Measurements from ENCODE around the gene EPC1.
"Not testable (repeated sequence)": the region's sequence is repeated elsewhere in the genome, so short reads cannot be mapped to it uniquely, and the experiment has no call there.

The EPC1 gene

DNA sequence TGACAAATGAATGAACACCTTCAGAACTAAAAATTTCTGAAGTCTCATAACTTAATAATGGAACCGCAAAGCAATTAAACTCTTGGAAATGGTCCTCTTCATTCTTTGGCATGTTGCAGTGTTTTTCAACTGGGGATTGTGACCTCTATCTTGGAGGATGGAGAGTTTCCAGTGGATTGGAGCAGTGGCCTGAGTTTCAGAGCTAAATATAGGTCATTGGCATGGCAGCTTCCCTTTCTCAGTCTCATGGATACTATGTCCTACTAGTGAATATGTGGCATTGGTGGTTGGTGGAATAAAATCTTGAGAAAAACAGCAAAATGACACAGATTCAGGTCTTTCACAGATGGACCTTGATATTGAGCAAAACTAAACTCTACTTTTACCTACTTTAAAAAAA, 24.1 kb upstream of the EPC1 start:
- DNase-seq (ENCODE audit: low read depth in 2 of 2): no peak

DNA sequence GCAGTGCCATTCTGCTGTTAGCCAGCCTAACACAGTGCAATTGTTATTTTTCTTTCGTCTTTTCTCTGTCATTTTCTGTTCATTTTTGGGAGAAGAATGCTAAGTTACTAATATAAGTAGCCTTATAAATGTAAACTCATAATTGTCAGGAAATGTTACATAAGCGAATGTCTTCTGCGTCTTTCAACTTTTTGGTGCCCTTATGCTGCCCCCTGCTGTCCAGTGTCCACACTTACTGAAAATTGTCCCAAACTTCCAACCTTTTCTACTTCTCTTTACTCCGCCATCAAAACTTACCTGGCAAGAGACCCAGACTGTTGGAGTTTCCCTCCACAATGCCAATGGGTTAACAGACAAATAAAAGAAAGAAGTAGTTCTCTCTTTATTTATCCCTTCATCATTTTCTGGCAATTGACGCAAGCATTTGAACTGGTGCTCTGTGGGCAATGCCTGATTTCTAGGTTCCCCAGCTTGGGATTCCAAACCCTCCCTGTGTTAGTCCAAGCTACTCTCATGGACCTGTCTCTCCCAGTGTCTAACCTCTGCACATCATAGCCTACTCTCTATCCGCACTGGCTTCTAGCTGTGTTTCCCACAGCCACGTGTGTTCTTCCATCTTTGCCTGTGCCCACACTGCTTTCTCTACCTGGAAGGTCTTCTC, 21.0 kb upstream of the EPC1 start:
- DNase-seq (ENCODE audit: low read depth in 2 of 2): peak; percentile 28 to 50

- no peak for DNase-seq (ENCODE audit: low read depth in 2 of 2)
Observed at GRCh38 chr10:32366588-32366987, 19.6 kb upstream of the EPC1 start.

GRCh38 chr10:32366111-32366510, 19.2 kb upstream of the EPC1 start:
- no peak for DNase-seq (ENCODE audit: low read depth in 2 of 2)

GRCh38 chr10:32365404-32365803, 18.4 kb upstream of the EPC1 start:
- not testable (repeated sequence) for DNase-seq (ENCODE audit: low read depth in 2 of 2)

- no peak for DNase-seq (ENCODE audit: low read depth in 2 of 2)
Observed at GRCh38 chr10:32362571-32362970, 15.6 kb upstream of the EPC1 start.

DNA sequence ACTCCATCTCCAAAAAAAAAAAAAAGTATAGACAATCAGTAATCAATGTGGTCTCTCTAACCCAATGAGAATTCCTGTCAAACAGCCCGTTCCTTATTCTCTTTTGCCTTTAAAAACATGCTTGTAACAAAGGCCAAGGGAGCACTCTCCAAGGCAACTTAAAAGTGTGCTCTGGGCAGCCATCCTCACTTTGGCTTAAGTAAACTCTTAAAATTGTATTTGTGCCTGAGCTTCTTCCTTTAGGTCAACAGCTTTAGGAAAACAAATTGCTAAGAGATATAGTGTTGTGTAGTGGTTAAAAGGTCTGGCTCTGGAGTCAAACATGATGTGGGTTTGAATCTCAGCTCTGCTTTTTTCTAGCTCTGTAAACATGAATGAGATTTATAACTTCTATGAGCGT, 13.9 kb upstream of the EPC1 start:
- no peak for DNase-seq (ENCODE audit: low read depth in 2 of 2)

DNA sequence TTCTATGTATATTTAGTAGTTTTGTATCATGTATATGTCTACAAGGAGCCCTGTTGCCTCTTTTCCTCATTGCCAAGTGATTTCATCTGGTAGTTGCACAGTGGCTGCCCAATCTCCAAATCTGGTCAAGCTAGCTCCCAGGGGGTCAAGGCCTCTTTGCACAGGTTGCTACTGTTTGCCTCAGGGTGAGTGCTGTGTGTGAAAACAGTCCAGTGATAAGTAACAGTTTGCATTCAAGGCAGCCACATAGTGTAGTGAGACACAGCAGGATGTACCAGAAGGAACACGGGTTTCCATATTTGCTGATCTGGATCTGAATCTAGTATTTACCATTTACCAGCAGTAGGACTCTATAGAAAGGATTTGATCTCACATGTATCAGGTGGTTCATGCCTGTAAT, 13.3 kb upstream of the EPC1 start:
- DNase-seq (ENCODE audit: low read depth in 2 of 2): no peak

DNA sequence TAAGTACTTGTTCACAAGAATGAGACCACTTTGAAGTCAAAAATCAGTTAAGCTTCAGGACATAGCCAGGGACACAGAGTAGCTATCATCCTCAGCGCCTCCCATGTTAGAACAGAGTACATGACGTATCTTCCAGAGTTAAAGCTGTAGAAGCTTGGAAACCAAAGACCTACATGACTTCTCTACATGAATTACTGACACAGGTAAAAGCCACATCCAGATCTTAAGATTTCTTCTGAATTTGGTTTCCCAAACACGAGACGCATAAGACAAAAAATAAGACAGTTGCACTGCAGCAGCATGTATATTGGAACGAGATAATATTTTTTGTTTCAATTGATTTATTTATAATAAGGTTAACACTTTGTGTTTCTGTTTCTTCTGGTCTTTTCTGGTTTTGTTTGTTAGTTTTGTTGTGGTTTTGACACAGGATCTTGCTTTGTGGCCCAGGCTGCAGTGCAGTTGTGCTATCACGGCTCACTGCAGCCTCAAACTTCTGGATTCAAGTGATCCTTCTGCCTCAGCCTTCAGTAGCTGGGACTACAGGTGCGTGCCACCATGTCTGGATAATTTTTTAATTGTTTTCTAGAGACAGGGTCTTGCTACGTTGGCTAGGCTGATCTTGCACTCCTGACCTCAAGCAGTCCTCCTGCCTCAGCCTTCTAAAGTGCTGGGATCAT, 10.2 kb upstream of the EPC1 start:
- no peak for DNase-seq (ENCODE audit: low read depth in 2 of 2)

- not testable (repeated sequence) for DNase-seq (ENCODE audit: low read depth in 2 of 2)
Observed at GRCh38 chr10:32354690-32355089, 7.7 kb upstream of the EPC1 start.

- DNase-seq (ENCODE audit: low read depth in 2 of 2): no peak
Observed at GRCh38 chr10:32350811-32351350, 3.9 kb upstream of the EPC1 start.

DNA sequence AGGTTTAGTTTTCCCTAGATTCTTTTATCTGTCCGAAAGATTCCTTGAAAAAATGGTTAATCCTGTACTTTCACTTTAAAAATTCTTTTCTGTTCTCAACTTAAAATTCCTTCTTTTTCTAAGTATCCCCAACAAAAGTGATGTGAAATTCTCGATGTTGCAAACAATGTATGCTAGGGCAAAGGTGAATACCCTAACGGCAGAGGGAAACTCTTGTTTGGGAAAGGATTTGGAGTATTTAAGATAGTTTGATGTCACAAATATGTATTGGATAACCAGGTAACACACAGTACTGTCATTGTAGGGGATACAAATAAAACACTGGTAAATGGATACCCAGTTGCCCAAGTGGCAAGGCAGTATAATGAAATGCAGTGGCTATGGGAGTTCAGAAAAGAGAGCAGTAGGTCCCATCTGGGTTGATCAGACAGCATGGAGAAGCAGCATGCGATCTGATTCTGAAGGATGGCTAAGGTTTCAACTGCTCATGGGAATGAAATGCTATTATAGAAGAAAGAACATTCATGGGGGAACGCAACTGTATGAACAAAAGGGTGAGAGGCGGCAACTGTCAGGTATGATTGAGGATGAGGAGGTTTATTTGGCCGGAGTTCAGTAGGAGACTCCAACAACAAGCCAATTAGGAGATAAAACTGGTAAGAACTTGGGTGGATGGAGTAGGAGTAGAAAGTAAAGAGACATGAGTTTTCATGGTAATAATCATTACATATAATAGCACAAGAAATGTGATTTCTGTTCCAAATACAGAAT, 3.2 kb upstream of the EPC1 start:
- DNase-seq (ENCODE audit: low read depth in 2 of 2): no peak

GRCh38 chr10:32349199-32349585, 2.2 kb upstream of the EPC1 start:
- no peak for DNase-seq (ENCODE audit: low read depth in 2 of 2)

DNA sequence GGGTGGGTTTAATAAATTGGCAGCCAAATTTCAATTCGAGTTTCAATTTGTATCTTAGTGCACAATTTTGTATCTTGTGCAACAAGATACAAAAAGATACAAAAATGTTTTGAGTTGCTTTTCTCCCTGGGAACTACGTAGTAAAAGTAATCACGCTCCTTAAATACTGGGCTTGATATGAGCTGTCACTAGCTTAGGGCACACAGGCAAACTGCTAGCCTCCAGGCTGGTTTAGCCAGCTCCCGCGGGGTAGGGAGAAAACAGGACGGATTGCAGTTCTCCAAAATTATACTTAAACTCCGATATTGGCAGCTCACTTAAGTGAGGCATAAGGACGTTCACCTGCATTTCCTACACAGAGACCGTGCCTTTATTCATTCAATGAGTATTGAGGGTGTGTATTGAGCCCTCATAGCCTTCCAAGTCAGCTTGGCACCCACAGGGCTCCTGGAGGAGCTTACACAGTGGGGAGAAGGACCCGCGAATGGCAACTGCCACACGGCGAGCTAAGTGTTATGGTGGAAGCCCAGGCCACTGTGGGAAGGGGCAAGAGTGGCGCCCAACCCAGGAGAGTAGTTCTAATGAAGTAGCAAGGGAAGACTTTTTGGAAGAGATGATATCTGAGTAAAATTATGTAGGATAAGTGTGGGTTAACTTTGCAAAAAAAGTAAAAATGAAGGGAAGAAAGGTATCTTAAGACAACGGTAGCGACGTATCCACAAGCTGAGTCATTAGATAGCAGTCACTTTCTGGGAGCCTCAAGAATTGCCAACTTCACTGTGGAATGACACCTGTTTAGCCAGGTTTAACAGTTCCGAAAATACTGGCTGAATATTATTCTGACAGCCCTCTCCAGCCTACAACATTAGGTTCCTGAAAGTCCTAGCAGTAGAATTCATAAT, 1.6 kb upstream of the EPC1 start:
- no peak for DNase-seq (ENCODE audit: low read depth in 2 of 2)

- peak in 1 of 2 donors; percentile 26 for DNase-seq (ENCODE audit: low read depth in 2 of 2)
Observed at GRCh38 chr10:32347363-32348022, 535 bp upstream of the EPC1 start.

GRCh38 chr10:32346134-32346550, 816 bp downstream of the EPC1 start:
- DNase-seq (ENCODE audit: low read depth in 2 of 2): peak; percentile 92 to 94

GRCh38 chr10:32341596-32341995, 5.4 kb downstream of the EPC1 start:
- DNase-seq (ENCODE audit: low read depth in 2 of 2): no peak

- no peak for DNase-seq (ENCODE audit: low read depth in 2 of 2)
Observed at GRCh38 chr10:32340596-32341180, 6.3 kb downstream of the EPC1 start.

DNA sequence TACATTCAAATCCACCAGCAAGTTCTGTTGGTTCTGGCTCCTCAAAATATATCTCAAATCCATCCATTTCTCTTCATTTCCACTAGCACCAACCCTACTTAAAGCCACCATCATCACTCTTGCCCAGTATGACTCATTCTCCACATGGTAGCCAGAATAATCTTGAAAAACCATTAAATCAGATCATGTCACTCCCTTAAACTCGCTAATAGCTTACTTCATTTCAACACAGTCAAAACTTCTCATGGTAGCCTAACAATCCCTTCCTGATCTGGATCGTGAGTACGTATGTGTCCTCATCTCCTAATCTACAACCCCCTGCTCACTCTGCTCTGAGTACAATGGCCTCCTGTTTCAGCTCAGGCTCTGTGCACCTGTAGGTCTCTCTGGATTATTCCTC, 8.7 kb downstream of the EPC1 start:
- no peak for DNase-seq (ENCODE audit: low read depth in 2 of 2)

- DNase-seq (ENCODE audit: low read depth in 2 of 2): no peak
Observed at GRCh38 chr10:32337350-32337749, 9.6 kb downstream of the EPC1 start.

- DNase-seq (ENCODE audit: low read depth in 2 of 2): no peak
Observed at GRCh38 chr10:32333849-32334248, 13.1 kb downstream of the EPC1 start.

All from stimulated activated CD8-positive, alpha-beta memory T cell treated with anti-CD3 and anti-CD28 coated beads, Interleukin-15, amount 100 ng/mL, for 48 hours (primary cell).